Right lobe of liver (tissue), 6 donors: ENCODE results near the gene EHD2. TPM values are rescaled to one million over a fixed set of nuclear protein-coding genes. Genes with fewer than 3 reads are reported as not detected.

Source experiments
- ATAC-seq, 4 donors: fragments of 200-7000 bp; cut with Tn5 transposase; one replicate each; pipeline ENCODE4 v1.9.1; 2020; ENCODE audit warnings: mild to moderate bottlenecking in 4 of 4, moderate library complexity in 4 of 4
- DNase-seq, 3 donors: peaks; one replicate each; pipeline ENCODE4 v3.0.0-alpha.2; 2020
- H3K27ac ChIP-seq, 3 donors: fragments of 200-600 bp; one replicate each; pipeline ENCODE4 v1.8.0; 2022
- H3K27me3 ChIP-seq, 2 donors: fragments of 200-600 bp; one replicate each; pipeline ENCODE4 v1.8.0; 2022
- H3K36me3 ChIP-seq, 4 donors: fragments of 200-600 bp; sonication (generic) in 1 of 4; one replicate each; pipeline versions ENCODE4 v1.5.1 to v1.8.0; 2017 to 2022; ENCODE audit warnings: control low read depth in 1 of 4
- H3K4me1 ChIP-seq, 4 donors: fragments of 200-600 bp; sonication (generic) in 1 of 4; one replicate each; pipeline versions ENCODE4 v1.5.1 to v1.8.0; 2017 to 2022; ENCODE audit warnings: control low read depth in 1 of 4
- H3K4me3 ChIP-seq, 3 donors: fragments of 200-600 bp; one replicate each; pipeline ENCODE4 v1.8.0; 2022
- H3K9me3 ChIP-seq, 4 donors: fragments of 200-600 bp; sonication (generic) in 1 of 4; one replicate each; pipeline versions ENCODE4 v1.5.1 to v1.8.0; 2017 to 2022; ENCODE audit warnings: control low read depth in 1 of 4
- POLR2A ChIP-seq: fragments of 450-650 bp; IDR thresholded peaks from one replicate; pipeline ENCODE4 v1.6.1; 2017; ENCODE audit warnings: antibody characterized with exemption, mild to moderate bottlenecking
- WGBS: methylation state at CpG from one replicate; pipeline ENCODE4 v1.1.6; 2018; ENCODE audit warnings: low coverage, low lambda C conversion rate; ENCODE audit not compliant: insufficient coverage; ENCODE audit errors: missing lambda C conversion rate; 5-methylcytosine and 5-hydroxymethylcytosine counted together
- intact Hi-C, 2 donors: fragments of 100-400 bp; cut with DNase I; formaldehyde crosslinking; loops; one replicate each; pipeline versions ENCODE4 v1.11.2 to v1.14.1; 2022
- total RNA-seq, 6 experiments: library from RNA; depleted of rRNA in 2 of 6; stranded (reverse); fragments of >200 nt in 2 of 6; fragmentation: NEBNext Ultra II Directional in 3 of 6; extraction: Animal tissue kit (Norgen Biotek cat#: 25700) in 3 of 6; gene quantifications; one replicate each; pipeline versions ENCODE4 v1.1.0 to v1.2.4, GENCODE V29; 2016 to 2023
- TF ChIP-seq, protein P1 (sequence below), 4 donors: fragments of 200-600 bp in 3 of 4; fragments of 450-650 bp in 1 of 4; IDR thresholded peaks; one replicate each; pipeline versions ENCODE4 v1.5.1 to v1.8.0; 2016 to 2022; ENCODE audit warnings: antibody characterized with exemption in 4 of 4, mild to moderate bottlenecking in 2 of 4
- donor health status: DM: no; HTN: yes; CAD: no.
- donor health status: DM: no; HTN: no; CAD: no.
- donor health status: DM: no; HTN: no; CAD: no.
- donor health status: DM: no; HTN: yes; CAD: no.
- donor health status: DM: no; HTN: yes; CAD: no.

EHD2 gene
- total RNA-seq, 6 experiments from 2014 or later, result 3.6 to 20.2 (median 12.8) TPM

DNA sequence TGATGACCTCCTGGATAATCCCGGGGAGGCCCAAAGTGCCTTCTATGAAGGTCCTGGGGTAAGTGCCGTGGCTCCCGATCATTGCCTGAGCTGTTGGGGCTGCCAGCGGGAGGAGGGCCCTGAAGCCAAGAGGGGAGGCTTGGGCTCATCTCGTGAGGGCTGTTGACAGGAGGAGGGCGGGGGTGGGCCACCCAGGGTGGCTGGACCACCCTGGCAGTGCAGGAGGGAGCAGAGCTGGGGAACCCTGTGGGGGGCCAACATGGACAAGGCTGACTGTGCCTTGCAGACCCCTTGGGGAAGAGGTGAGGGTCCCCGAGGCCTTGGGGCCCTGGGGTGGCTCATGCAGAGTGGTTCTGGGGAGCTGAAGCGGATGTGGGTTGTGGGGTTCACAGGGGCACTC lies 37.4 kb upstream of the EHD2 start:
- H3K27me3 ChIP-seq, result no peaks in the 10 kb centered on the region
- H3K36me3 ChIP-seq, result peaks cover 0 to 18% (median 12%) of the 10 kb centered on the region in 4 donors
- TF ChIP-seq, protein P1, sequence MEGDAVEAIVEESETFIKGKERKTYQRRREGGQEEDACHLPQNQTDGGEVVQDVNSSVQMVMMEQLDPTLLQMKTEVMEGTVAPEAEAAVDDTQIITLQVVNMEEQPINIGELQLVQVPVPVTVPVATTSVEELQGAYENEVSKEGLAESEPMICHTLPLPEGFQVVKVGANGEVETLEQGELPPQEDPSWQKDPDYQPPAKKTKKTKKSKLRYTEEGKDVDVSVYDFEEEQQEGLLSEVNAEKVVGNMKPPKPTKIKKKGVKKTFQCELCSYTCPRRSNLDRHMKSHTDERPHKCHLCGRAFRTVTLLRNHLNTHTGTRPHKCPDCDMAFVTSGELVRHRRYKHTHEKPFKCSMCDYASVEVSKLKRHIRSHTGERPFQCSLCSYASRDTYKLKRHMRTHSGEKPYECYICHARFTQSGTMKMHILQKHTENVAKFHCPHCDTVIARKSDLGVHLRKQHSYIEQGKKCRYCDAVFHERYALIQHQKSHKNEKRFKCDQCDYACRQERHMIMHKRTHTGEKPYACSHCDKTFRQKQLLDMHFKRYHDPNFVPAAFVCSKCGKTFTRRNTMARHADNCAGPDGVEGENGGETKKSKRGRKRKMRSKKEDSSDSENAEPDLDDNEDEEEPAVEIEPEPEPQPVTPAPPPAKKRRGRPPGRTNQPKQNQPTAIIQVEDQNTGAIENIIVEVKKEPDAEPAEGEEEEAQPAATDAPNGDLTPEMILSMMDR (IDR thresholded peaks at IDR 0.05), result no peak
- TF ChIP-seq POLR2A, result no peak
- no peak for DNase-seq
- no peak overlapping the region for H3K27ac ChIP-seq
- intact Hi-C loops, result no loop called here
- H3K4me3 ChIP-seq, result no peak overlapping the region
- no peaks in the 10 kb centered on the region for H3K4me1 ChIP-seq
- H3K9me3 ChIP-seq, result no peaks in the 10 kb centered on the region
- 100% methylated on average over 1 of the region's 8 CpGs for WGBS
- ATAC-seq, result no peak

DNA sequence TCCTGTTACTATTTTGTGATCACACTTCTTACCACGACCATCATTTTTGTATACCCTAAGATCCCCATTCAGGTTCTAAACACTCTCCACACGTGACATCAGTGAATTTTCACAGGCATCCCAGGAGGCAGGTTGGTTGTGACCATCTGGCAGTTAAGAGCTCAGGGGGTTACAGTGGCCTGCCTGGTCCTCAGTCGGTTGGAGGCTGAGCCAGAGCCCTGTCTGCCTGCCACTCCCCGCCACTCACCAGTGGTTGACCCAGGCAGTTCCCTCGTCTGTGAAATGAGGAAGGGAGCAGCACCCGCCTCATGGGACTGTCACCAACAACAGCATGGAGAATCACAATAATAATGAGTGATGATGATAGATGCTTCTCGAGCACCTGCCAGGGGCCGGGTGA lies 36.4 kb upstream of the EHD2 start:
- WGBS, result 92% methylated on average over 8 of the region's 8 CpGs
- H3K4me3 ChIP-seq, result no peak overlapping the region
- peaks cover 0 to 18% (median 12%) of the 10 kb centered on the region in 4 donors for H3K36me3 ChIP-seq
- TF ChIP-seq, protein P1 (IDR thresholded peaks at IDR 0.05), result no peak
- no peak for TF ChIP-seq POLR2A
- no peaks in the 10 kb centered on the region for H3K27me3 ChIP-seq
- no peaks in the 10 kb centered on the region for H3K9me3 ChIP-seq
- DNase-seq, result no peak
- no peaks in the 10 kb centered on the region for H3K4me1 ChIP-seq
- no peak for ATAC-seq
- intact Hi-C loops, result no loop called here
- H3K27ac ChIP-seq, result no peak overlapping the region

DNA sequence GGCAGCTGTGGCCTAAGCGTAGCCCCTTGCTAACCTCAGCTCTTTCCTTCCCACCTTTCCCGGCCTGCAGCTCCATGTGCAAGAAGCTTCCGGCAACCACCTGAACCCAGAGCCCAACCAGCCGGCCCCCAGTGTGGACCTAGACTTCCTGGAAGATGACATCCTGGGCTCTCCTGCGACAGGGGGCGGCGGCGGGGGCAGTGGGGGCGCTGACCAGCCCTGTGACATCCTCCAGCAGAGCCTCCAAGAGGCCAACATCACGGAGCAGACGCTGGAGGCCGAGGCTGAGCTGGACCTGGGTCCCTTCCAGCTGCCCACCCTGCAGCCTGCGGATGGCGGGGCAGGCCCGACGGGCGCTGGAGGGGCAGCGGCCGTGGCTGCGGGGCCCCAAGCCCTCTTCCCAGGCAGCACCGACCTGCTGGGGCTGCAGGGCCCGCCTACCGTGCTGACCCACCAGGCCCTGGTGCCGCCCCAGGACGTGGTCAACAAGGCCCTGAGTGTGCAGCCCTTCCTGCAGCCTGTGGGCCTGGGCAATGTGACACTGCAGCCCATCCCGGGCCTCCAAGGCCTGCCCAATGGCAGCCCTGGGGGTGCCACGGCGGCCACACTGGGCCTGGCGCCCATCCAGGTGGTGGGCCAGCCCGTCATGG lies 33.8 kb upstream of the EHD2 start:
- Histone ChIP-seq H3K4me1 (no peaks in the 10 kb centered on the region), H3K4me3 (no peak overlapping the region), H3K27me3 (no peaks in the 10 kb centered on the region), H3K9me3 (no peaks in the 10 kb centered on the region), H3K27ac (no peak overlapping the region), H3K36me3 (peaks cover 0 to 18% (median 12%) of the 10 kb centered on the region in 4 donors)
- TF ChIP-seq, protein P1 (IDR thresholded peaks at IDR 0.05), result no peak
- TF ChIP-seq POLR2A, result no peak
- no CpG with 5 or more reads among the region's 30 CpGs for WGBS
- ATAC-seq (peak in 1 of 4 donors; percentile 4), DNase-seq (no peak)
- intact Hi-C loops, result no loop called here

DNA sequence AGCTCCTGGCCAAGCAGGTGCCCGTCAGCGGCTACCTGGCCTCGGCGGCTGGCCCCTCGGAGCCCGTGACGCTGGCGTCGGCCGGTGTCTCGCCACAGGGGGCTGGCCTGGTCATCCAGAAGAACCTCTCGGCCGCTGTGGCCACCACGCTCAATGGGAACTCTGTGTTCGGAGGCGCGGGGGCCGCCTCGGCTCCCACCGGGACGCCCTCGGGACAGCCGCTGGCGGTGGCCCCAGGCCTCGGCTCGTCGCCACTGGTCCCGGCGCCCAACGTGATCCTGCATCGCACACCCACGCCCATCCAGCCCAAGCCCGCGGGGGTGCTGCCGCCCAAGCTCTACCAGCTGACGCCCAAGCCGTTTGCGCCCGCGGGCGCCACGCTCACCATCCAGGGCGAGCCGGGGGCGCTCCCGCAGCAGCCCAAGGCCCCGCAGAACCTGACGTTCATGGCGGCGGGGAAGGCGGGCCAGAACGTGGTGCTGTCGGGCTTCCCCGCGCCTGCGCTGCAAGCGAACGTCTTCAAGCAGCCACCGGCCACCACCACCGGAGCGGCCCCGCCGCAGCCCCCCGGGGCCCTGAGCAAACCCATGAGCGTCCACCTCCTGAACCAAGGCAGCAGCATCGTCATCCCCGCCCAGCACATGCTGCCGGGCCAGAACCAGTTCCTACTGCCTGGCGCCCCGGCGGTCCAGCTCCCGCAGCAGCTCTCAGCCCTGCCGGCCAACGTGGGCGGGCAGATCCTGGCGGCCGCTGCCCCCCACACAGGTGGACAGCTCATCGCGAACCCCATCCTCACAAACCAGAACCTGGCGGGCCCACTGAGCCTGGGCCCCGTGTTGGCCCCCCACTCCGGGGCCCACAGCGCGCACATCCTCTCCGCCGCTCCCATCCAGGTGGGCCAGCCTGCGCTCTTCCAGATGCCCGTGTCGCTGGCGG lies 33.0 kb upstream of the EHD2 start:
- no peak overlapping the region for H3K27ac ChIP-seq
- ATAC-seq (no peak), DNase-seq (peak in 1 of 3 donors; percentile 56)
- H3K36me3 ChIP-seq, result peaks cover 0 to 19% (median 13%) of the 10 kb centered on the region in 4 donors
- H3K4me1 ChIP-seq, result no peaks in the 10 kb centered on the region
- H3K9me3 ChIP-seq, result no peaks in the 10 kb centered on the region
- TF ChIP-seq, protein P1 (IDR thresholded peaks at IDR 0.05), result no peak
- TF ChIP-seq POLR2A, result no peak
- intact Hi-C loops, result no loop called here
- H3K4me3 ChIP-seq, result no peak overlapping the region
- no peaks in the 10 kb centered on the region for H3K27me3 ChIP-seq
- WGBS, result 98% methylated on average over 8 of the region's 90 CpGs
